Lower lobe of right lung (tissue), 2 donors: ENCODE measurements around the gene DAZAP1. TPM values are rescaled to one million over a fixed set of nuclear protein-coding genes. Genes with fewer than 3 reads are reported as not detected.
A peak's percentile ranks its signal among the peaks of the same experiment; 100 is the strongest.

Experiments
- ATAC-seq, 2 donors: fragments of 200-7000 bp; cut with Tn5 transposase; one replicate each; pipeline ENCODE4 v1.9.1; 2020 to 2022; ENCODE audit warnings: mild to moderate bottlenecking in 2 of 2, moderate library complexity in 2 of 2
- DNase-seq: peaks from one replicate; pipeline ENCODE4 v3.0.0-alpha.2; 2020
- H3K27ac ChIP-seq: fragments of 200-600 bp; one replicate; pipeline ENCODE4 v1.8.0; 2022
- H3K27me3 ChIP-seq: fragments of 200-600 bp; one replicate; pipeline ENCODE4 v1.8.0; 2022; ENCODE audit warnings: low read depth
- H3K36me3 ChIP-seq: fragments of 200-600 bp; one replicate; pipeline ENCODE4 v1.8.0; 2022; ENCODE audit warnings: mild to moderate bottlenecking
- H3K4me1 ChIP-seq: fragments of 200-600 bp; one replicate; pipeline ENCODE4 v1.8.0; 2022
- H3K4me3 ChIP-seq: fragments of 200-600 bp; one replicate; pipeline ENCODE4 v1.8.0; 2022; ENCODE audit warnings: mild to moderate bottlenecking
- H3K9me3 ChIP-seq: fragments of 200-600 bp; one replicate; pipeline ENCODE4 v1.8.0; 2022
- CTCF ChIP-seq: fragments of 200-600 bp; IDR thresholded peaks from one replicate; pipeline ENCODE4 v1.8.0; 2022; ENCODE audit warnings: antibody characterized with exemption, mild to moderate bottlenecking
- intact Hi-C: fragments of 100-400 bp; cut with DNase I; formaldehyde crosslinking; loops from one replicate; pipeline ENCODE4 v1.11.0; 2022
- total RNA-seq: library from RNA; stranded (reverse); fragmentation: NEBNext Ultra II Directional; extraction: Animal tissue kit (Norgen Biotek cat#: 25700); gene quantifications from one replicate; pipeline ENCODE4 v1.2.1, GENCODE V29; 2021
- donor health status: DM: no; HTN: yes; CAD: no; lungs with severe emphysema.

DAZAP1 gene
- total RNA-seq, 1 donor from 2014 or later, result 89.4 TPM

DNA sequence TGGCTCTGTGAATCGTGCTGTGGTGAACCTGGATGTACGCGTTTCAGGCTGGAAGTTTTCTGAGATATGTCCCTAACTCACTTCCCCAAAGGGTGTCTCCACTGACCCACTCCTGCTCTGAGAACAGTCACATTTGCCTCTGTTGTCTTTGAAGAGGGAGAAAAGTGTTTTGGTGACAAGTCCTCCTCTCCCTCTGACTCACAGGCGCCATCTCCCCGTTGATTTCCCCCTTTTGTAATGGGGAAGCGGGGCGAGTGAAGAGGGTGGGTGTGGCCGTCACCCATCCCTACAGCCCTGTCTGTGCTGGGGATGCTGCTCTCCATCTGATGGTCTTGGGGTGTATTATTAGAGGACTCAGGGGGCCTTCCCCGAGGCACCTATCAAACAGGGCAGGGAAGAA lies 52.1 kb downstream of the DAZAP1 start:
- no peak for TF ChIP-seq CTCF
- Histone ChIP-seq H3K27ac (no peak overlapping the region), H3K4me3 (no peak overlapping the region), H3K36me3 (no peaks in the 10 kb centered on the region), H3K27me3 (peaks cover 40% of the 10 kb centered on the region), H3K4me1 (peaks cover 21% of the 10 kb centered on the region), H3K9me3 (no peaks in the 10 kb centered on the region)
- intact Hi-C loops, result no loop called here
- DNase-seq (no peak), ATAC-seq (no peak)

- DNase-seq (no peak), ATAC-seq (no peak)
- Histone ChIP-seq H3K4me1 (peaks cover 23% of the 10 kb centered on the region), H3K27ac (no peak overlapping the region), H3K4me3 (no peak overlapping the region), H3K9me3 (no peaks in the 10 kb centered on the region), H3K36me3 (no peaks in the 10 kb centered on the region), H3K27me3 (peaks cover 38% of the 10 kb centered on the region)
- TF ChIP-seq CTCF, result no peak
- intact Hi-C loops, result no loop called here
These were observed 52.9 kb downstream of the DAZAP1 start for GRCh38 chr19:1460033-1460995.

GRCh38 chr19:1461862-1462261 lies 54.5 kb downstream of the DAZAP1 start:
- no peak for DNase-seq

DNA sequence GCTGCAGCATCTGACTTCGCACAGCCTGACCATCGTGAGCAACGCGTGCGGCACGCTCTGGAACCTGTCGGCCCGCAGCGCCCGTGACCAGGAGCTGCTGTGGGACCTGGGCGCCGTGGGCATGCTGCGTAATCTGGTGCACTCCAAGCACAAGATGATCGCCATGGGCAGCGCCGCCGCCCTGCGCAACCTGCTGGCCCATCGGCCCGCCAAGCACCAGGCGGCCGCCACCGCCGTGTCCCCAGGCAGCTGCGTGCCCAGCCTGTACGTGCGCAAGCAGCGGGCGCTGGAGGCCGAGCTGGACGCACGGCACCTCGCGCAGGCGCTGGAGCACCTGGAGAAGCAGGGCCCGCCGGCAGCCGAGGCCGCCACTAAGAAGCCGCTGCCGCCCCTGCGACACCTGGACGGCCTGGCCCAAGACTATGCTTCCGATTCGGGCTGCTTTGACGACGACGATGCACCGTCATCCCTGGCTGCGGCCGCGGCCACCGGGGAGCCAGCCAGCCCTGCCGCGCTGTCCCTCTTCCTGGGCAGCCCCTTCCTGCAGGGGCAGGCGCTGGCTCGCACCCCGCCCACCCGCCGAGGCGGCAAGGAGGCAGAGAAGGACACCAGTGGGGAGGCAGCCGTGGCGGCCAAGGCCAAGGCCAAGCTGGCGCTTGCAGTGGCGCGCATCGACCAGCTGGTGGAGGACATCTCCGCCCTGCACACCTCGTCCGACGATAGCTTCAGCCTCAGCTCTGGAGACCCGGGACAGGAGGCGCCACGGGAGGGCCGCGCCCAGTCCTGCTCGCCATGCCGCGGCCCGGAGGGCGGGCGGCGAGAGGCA lies 58.0 kb downstream of the DAZAP1 start:
- no peak overlapping the region for H3K4me3 ChIP-seq
- H3K27me3 ChIP-seq, result peaks cover 51% of the 10 kb centered on the region
- ATAC-seq (peak; percentile 48 to 61), DNase-seq (no peak)
- H3K36me3 ChIP-seq, result no peaks in the 10 kb centered on the region
- no peak overlapping the region for H3K27ac ChIP-seq
- H3K9me3 ChIP-seq, result no peaks in the 10 kb centered on the region
- intact Hi-C loops, result no loop called here
- peaks cover 49% of the 10 kb centered on the region for H3K4me1 ChIP-seq
- TF ChIP-seq CTCF, result peak; percentile 54

More at GRCh38 chr19:1461862-1462261, 54.5 kb downstream of the DAZAP1 start:
- H3K27me3 ChIP-seq, result peaks cover 38% of the 10 kb centered on the region
- H3K27ac ChIP-seq, result no peak overlapping the region
- peaks cover 24% of the 10 kb centered on the region for H3K4me1 ChIP-seq
- no peak overlapping the region for H3K4me3 ChIP-seq
- intact Hi-C loops, result no loop called here
- ATAC-seq, result no peak
- no peaks in the 10 kb centered on the region for H3K36me3 ChIP-seq
- H3K9me3 ChIP-seq, result no peaks in the 10 kb centered on the region
- TF ChIP-seq CTCF, result no peak

- ATAC-seq (no peak), DNase-seq (no peak)
- no peaks in the 10 kb centered on the region for H3K36me3 ChIP-seq
- no peak overlapping the region for H3K4me3 ChIP-seq
- TF ChIP-seq CTCF, result no peak
- intact Hi-C loops, result no loop called here
- H3K4me1 ChIP-seq, result peaks cover 55% of the 10 kb centered on the region
- H3K27me3 ChIP-seq, result peaks cover 58% of the 10 kb centered on the region
- H3K27ac ChIP-seq, result no peak overlapping the region
- H3K9me3 ChIP-seq, result no peaks in the 10 kb centered on the region
These were observed 58.7 kb downstream of the DAZAP1 start for GRCh38 chr19:1466018-1466460.
